T-helper 9 cell (primary cell): ENCODE results near the gene FOXR1.
"Not testable (repeated sequence)": the region's sequence is repeated elsewhere in the genome, so short reads cannot be mapped to it uniquely, and the experiment has no call there.

Experiments
- DNase-seq: peaks from one replicate; pipeline ENCODE4 v3.0.0-alpha.2; 2020

Gene FOXR1

DNA sequence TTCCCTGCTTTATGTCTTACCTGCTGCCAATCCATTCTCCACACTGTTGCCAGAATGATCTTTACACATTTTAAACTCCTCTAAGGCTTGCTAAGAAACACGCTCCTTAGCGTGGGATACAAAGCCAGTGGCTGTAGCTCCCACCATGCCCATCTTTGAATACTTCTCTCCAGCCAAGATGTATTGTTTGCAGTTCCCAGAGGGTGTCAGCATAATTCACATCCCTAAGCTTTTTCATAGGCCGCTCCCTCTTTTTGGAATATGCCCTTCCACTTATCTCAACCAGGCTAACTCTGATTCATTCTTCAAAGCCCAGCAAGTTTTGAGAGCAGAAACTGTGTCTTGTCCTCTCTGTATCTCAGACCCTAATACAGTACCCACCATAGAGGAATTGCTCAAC lies 23.6 kb upstream of the FOXR1 start:
- no peak for DNase-seq

DNA sequence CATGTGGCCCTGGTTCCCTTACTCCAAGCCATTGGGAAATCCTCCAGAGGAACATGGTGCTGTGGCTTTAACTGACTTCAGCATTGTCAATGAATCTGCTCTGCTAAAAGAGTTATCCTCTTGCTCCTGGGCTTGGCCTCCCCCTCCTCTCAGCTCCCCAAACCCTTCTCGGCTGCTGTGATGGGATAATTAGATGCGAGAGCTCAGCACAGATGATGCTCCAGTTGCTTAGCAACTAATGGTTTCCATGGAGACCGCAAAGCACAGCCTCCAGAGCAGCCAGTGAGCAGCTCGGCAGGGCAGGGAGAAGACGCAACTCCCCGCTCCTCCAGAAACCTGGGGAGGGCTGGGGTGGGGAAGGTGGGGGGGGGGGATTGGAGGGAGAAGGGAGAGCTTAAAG lies 18.3 kb upstream of the FOXR1 start:
- no peak for DNase-seq

DNA sequence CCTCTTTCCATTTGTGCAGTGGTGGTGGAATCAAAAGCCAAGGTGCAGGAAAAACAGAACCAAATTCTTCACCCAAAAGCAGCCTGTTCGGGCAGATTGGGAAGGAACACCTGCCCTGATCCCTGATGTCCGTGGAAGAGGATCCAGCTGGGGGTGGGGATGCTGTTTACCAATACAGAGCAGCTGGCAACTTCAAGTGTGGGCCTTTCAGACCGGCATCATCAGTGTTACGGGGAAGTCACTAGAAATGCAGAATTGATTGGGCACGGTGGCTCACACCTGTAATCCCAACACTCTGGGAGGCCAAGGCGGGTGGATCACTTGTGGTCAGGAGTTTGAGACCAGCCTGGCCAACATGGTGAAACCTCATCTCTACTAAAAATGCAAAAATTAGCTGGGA lies 17.6 kb upstream of the FOXR1 start:
- DNase-seq, result not testable (repeated sequence)

DNA sequence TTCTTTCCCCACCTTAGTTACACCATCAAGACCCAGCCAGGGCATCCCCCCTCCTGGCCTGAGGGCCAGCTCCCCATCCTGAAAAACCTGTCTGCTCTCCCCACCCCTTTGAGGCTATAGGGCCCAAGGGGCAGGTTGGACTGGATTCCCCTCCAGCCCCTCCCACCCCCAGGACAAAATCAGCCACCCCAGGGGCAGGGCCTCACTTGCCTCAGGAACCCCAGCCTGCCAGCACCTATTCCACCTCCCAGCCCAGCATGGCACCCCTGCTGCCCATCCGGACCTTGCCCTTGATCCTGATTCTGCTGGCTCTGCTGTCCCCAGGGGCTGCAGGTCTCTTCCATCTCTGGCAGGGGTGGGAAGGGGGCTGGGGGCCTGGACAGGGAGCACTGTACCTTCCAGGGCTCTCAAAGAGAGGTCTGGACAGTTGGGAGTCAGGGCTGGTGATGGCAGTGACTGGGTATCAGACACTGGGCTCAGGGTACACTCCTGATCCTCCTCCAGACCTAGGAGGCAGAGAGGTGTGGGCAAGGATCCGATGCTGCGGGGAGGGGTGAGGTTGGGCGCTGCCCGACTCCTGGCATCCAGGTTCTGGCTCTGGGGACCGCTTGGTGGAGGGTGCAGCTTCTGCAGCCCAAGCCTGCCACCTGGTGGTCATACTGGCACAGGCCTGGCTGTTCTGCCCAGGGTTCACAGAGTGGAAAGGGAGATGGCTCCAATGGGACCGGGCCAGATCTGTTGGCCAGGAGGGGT lies 15.3 kb upstream of the FOXR1 start, which contains the start of gene UPK2:
Gene UPK2 (plus strand): TSS at position 205 of the 753 bp plus-strand sequence. CDS start 53 bp downstream, at position 258.
- DNase-seq, result peak; percentile 92

DNA sequence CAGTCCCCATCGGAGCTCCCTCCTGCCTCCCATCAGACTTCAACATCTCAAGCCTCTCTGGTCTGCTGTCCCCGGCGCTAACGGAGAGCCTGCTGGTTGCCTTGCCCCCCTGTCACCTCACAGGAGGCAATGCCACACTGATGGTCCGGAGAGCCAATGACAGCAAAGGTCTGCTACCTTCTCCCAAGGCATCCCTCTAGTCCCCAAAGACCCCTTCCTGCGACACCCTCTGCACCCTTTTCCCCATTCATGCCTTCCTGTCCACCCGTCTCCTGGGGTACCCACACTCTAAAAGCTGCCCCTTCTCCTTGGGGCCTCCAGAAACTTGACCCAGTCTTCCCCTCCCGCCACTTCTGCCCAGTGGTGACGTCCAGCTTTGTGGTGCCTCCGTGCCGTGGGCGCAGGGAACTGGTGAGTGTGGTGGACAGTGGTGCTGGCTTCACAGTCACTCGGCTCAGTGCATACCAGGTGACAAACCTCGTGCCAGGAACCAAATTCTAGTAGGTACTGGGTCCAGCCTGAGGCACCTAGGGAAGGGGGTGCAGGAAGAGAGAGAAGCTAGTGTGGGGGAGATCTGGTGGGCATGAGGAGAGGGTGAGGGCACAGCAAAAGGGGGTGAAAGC lies 14.6 kb upstream of the FOXR1 start:
- DNase-seq, result no peak

DNA sequence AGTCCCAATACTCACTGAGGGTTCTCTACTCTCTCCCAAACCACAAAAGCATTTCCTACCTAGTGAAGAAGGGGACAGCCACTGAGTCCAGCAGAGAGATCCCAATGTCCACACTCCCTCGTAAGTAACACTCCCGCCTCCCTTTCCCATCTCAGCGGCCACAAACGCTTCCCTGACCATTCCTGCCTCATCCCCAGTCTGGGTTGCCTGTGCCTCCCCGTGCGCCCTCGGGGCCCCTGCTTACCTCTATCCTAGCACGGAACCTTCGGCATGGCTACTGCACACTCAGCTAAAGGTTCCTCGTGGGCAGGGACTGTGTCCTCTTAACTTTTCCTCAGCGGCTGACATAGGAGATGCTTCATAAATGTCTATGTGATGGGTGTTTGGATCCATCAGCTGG lies 14.0 kb upstream of the FOXR1 start:
- DNase-seq, result no peak

DNA sequence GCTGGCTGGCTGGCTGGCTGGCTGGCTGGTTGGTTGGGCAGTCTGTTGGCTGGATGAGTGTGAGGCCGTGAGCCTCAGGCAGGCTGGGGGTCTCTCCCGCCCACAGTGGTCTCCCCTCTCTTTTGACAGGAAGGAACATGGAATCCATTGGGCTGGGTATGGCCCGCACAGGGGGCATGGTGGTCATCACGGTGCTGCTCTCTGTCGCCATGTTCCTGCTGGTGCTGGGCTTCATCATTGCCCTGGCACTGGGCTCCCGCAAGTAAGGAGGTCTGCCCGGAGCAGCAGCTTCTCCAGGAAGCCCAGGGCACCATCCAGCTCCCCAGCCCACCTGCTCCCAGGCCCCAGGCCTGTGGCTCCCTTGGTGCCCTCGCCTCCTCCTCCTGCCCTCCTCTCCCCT lies 13.6 kb upstream of the FOXR1 start:
- DNase-seq, result no peak

DNA sequence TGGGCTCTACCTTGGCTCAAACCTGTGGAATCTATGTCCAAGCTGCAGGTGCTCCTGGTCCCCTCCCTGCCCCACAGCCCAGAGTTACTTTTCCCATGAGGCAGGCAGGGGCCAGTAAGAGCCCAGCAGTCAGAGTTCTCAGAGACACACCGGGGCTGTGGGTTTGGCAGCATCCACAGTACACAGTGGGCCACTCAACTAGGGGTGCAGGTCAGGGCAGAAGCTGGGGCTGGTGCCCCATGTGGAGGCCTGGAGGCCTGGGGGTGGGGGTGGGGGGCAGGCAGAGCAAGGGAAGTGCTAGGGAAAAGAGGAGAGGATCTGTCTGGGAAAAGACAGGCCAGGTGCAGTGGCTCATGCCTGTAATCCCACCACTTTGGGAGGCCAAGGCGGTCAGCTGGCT lies 13.0 kb upstream of the FOXR1 start:
- DNase-seq, result no peak

DNA sequence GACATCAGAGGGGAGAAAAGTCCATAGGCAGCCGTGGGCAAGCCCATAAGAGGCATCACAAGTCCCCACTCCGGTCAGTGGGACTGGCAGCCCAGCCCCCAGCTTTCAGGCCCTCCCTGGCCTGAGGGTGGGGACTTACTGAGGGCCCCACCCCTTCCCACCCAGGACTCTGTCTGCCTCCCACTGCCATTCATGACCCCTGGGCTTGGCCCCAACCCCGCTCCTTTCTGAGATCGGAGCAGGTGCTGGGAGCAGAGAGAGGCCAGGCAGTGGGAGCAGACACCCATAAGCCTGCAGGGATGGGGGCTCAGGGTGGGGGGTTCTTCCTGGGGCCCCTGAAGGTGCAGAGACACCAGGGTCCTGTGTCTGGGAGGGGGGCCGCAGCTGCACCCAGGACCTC lies 10.4 kb upstream of the FOXR1 start:
- no peak for DNase-seq

DNA sequence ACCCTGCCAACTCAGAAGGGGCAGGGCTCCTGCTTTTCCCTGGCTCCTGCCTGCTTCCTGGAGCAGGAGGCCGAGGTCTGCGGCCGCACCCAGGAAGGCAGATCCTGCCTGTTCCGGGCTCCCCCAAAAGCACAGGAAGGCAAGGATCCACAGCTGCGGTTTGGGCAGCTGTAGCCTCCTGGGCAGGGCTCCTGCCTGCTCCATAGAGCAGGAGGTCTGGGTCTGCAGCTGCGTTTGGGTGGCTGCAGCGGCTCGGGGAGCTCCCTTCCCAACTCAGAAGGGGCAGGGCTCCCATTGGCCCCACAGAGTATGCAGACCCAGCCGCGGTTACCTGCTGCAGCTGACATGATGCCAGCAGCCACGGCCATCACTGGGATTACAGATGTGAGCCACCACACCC lies 10.0 kb upstream of the FOXR1 start:
- DNase-seq, result no peak

DNA sequence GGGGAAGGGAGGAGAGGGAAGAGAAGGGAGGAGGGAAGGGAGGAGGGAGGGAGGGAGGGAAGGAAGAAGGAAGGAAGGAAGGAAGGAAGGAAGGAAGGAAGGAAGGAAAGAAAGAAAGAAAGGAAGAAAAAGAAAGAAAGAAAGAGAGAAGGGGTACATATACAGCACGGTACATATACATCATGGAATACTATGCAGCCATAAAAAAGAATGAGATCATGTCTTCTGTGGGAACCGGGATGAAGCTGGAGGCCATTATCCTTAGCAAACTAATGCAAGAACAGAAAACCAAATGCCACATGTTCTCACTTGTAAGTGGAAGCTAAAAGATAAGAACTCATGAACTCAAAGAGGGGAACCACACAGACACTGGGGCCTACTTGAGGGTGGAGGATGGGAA lies 2.1 kb upstream of the FOXR1 start:
- DNase-seq, result not testable (repeated sequence)

DNA sequence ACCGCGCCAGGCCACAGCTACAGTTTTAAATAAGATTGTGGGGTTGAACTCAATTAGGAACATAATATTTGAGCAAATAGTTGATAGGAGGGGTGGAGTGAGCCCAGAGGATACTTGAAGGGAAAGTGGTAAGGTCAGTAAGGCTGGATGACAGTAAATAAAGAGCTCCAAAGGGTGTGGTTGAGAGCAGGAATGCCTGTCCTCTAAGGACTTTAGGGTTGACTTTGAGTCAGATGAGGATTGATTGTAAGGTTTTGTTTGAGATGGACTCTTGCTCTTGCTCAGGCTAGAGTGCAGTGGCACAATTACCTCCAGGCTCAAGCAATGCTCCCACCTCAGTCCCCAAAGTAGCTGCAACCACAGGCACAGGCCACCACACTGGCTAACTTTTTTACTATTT lies 2.4 kb downstream of the FOXR1 start:
- no peak for DNase-seq

DNA sequence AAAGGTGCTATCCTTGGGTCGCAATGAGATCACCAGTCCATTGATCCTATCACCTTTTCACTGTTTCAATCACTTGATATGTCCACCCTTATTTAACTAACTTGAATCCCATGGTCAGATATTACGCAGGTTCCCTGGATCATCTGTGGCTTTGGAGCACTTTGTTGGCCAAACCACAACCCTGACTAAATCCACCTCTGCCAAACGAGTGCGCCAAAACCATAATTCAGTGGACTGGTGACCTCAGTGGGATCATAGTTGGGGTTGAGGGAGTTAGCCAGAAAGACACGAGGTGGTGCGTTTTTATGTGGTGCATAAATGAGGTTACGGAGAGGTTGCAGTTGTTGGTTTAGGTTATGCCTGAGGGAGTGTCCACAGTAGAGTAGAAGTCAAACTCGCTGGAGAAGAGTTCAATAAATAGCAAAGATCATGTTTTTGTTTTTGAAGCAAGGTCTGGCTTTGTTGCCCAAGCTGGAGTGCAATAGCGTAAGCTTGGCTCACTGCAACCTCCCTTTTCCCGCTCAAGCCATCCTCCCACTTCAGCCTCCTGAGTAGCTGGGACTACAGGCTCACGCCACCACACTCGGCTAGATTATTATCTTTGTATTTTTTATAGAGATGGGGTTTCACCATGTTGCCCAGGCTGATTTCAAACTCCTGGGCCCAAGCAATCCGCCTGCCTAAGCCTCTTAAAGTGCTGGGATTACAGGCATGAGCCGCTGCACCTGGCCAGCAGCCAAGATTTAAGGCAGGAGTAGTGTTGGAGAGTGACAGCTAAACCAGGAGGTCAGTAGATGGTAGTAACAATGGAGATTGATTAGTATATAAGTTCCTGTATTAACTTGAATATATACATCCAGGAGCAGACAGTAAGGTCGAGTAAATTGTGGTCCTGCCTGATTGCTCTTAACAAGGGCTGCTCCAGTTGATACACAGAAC lies 4.5 kb downstream of the FOXR1 start:
- no peak for DNase-seq

DNA sequence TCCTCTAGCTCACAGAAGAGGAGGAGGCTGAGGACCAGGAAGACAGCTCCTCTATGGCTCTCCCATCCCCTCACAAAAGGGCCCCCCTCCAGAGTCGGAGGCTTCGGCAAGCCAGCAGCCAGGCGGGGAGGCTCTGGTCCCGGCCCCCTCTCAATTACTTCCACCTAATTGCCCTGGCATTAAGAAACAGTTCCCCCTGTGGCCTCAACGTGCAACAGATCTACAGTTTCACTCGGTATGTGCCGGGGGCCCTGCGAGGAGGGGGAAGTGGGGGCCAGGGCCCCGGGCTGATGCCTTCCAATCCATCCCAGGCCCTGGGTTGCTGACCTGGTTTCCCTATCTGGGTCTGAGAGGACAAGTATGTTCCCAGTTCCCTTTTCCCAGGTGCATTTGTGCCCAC lies 7.9 kb downstream of the FOXR1 start:
- DNase-seq, result no peak

DNA sequence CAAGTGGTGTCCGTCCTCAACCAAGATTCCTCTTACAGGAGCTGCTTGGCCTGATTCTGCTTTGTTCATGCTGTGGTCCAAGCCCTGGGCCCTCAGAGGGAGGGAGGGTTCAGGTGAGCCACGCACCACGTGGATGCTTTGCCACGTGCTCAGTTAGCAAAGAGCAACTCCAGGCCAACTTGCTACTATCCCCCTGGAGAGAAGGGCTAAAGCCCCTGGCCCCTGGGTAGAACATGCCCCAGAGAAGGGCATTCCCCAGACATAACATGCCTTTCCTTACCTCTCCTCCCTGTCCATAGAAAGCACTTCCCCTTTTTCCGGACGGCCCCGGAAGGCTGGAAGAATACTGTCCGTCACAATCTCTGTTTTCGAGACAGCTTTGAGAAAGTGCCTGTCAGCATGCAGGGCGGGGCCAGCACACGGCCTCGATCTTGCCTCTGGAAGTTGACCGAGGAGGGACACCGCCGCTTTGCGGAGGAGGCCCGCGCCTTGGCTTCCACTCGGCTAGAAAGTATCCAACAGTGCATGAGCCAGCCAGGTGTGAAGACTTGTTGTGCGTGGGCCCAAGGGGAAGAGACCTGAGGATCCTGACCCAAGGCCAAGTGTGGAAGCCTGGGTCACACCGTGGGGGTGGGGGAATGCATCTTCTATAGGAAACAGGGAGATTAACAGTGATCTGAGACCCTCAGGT lies 8.8 kb downstream of the FOXR1 start:
- no peak for DNase-seq

DNA sequence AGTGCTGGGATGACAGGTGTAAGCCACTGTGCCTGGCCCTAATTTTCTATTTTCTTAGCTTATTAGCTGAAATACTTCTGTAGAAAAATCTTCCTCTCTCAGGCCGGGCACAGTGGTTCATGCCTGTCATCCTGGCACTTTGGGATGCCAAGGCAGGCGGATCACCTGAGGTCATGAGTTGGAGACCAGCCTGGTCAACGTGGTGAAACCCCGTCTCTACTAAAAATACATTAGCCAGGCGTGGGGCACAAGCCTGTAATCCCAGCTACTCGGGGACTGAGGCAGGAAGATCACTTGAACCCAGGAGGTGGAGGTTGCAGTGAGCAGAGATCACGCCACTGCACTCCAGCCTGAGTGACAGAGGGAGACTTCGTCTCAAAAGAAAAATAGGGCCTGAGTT lies 12.8 kb downstream of the FOXR1 start:
- not testable (repeated sequence) for DNase-seq

DNA sequence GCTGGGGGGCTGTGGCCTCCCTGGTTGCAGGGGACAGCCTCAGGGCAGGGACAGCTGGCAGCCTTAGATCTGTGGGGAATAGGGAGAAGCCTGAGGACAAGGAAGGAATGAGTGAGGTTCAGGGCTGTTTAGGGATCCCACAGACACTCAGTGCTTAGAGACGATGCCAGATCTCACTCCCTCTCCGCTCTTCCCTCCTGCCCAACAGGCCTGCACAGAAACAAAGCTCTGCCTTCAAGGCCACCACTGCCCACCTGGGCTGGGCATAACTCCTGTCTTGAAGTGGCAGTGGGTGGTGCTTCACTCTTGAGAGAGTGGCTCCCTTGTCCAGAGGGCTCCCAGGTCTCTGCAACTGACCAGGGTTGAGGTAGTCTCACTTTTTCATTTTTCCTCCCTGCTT lies 13.3 kb downstream of the FOXR1 start:
- no peak for DNase-seq

DNA sequence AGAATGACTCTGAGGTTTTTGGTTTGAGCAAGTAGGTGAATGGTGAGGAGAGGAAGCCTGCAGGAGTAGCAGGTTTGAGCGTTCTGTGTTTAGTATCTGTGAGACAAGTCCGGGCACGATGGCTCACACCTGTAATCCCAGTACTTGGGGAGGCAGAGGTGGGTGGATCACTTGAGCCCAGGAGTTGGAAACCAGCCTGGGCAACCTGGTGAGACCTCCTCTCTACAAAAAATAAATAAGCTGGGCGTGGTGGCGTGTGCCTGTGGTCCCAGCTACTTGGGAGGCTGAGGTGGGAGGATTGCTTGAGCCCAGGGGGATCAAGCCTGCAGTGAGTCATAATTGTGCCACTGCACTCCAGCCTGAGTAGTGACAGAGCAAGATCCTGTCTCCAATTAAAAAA lies 16.7 kb downstream of the FOXR1 start:
- no peak for DNase-seq

DNA sequence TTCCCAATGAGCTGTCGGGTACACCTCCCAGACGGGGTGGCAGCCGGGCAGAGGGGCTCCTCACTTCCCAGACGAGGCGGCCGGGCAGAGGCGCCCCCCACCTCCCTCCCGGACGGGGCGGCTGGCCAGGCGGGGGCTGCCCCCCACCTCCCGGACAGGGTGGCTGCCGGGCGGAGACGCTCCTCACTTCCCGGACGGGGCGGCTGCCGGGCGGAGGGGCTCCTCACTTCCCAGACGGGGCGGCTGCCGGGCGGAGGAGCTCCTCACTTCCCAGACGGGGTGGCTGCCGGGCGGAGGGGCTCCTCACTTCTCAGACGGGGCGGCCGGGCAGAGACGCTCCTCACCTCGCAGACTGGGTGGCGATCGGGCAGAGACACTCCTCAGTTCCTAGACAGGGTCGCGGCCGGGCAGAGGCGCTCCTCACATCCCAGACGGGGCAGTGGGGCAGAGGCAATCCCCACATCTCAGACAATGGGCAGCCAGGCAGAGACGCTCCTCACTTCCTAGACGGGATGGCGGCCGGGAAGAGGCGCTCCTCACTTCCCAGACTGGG lies 20.0 kb downstream of the FOXR1 start:
- DNase-seq, result not testable (repeated sequence)

DNA sequence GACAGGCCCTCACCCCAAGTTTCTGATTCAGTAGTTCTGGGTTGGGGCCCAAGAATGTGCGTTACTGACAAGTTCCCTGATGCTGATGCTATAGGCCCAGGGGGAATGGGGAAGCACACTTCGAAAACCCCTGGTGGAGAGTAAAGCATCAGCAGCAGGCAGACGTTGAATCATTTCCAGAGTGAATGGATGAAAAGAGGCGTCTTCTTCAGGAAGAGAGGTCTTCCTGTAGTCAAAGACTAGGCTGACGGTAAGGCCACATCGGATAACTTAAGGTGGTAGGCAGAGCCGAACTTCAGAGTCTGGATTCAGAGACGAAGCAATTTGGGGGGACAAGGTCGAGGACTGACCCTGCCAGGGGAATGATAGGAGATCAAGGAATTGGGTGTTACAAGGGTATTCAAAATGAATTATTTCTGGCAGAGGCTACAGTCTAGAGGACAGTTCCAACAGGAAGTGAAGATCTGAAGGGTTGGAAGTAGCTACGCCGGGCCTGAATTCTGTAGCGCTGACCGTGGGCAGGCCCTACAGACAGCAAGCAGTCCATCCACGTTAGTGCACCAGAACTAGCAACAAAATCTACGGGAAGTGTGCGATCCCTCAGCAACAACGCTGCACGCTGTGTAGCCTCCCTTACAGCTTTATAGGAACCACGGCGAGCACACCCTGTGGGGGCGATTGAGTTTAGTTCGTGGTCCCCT lies 25.5 kb downstream of the FOXR1 start:
- peak; percentile 4 for DNase-seq

DNA sequence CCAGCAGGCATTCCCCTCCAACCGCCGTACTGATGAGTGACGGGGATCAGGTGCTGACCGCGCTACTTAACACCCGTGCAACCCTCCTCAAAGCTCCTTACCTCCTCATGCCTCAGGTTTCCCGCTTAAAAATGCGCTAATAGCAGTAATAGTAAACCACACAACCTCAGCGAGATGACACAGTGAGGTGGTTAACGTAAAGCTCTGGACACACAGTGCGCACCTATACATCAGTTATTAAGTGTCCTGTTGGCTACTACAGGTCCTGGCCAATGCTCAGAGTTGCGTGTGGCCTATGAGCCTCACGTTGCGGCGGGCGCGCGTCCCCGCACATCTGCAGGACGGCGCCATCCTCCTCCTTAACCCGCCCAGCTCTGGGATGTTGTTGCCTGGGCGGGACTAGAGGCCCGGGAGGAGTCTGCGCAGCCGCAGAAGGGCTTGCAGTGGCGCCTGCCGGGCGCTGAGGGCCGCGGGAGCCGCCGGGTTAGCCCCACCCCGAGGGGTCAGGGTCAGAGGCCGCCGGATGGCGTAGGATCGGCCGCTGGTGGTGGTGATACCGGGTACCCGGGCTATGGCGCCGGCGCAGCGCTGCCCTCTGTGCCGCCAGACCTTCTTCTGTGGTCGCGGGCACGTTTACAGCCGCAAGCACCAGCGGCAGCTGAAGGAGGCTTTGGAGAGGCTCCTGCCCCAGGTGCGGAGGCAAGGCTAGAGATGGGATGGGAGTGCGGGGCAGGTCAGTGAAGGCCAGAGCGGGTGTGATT lies 26.2 kb downstream of the FOXR1 start, which contains the start of gene CENATAC:
Gene CENATAC (plus strand): TSS at position 512 of the 761 bp plus-strand sequence. CDS start 60 bp downstream, at position 572.
- DNase-seq, result peak; percentile 95
